Brain microvascular endothelial cell (primary cell): ENCODE data around the gene PLAC8L1.
"Not testable (repeated sequence)": the region's sequence is repeated elsewhere in the genome, so short reads cannot be mapped to it uniquely, and the experiment has no call there.

Source experiments
- DNase-seq: peaks from one replicate; pipeline ENCODE4 v3.0.0-alpha.2; 2020
- H3K27ac ChIP-seq: fragments of 250-450 bp; sonication (Bioruptor Pico); 2 replicates; pipeline ENCODE4 v1.5.1; 2020; ENCODE audit warnings: mild to moderate bottlenecking, moderate library complexity
- H3K27me3 ChIP-seq: fragments of 250-450 bp; sonication (Bioruptor Pico); replicated peaks from 2 replicates; pipeline ENCODE4 v1.5.1; 2020; ENCODE audit warnings: mild to moderate bottlenecking
- H3K36me3 ChIP-seq: fragments of 250-450 bp; sonication (Bioruptor Pico); replicated peaks from 2 replicates; pipeline ENCODE4 v1.5.1; 2020; ENCODE audit warnings: mild to moderate bottlenecking
- H3K4me3 ChIP-seq: 2 replicates; pipeline ENCODE4 v1.5.1; 2011; ENCODE audit warnings: low read depth, mild to moderate bottlenecking, control low read depth, low read length, moderate library complexity
- in situ Hi-C: cut with HindIII; loops from 2 replicates; pipeline ENCODE4 v1.10.0; 2017; ENCODE audit warnings: low sequenced_read_pairs, low pct_ligation_motif_present
- TF ChIP-seq, protein P1 (sequence below): IDR thresholded peaks from 2 replicates; pipeline ENCODE4 v1.5.1; 2011; ENCODE audit warnings: low read depth, mild to moderate bottlenecking, moderate library complexity, low read length, control low read depth, inconsistent platforms; ENCODE audit errors: missing control alignments

The PLAC8L1 gene

DNA sequence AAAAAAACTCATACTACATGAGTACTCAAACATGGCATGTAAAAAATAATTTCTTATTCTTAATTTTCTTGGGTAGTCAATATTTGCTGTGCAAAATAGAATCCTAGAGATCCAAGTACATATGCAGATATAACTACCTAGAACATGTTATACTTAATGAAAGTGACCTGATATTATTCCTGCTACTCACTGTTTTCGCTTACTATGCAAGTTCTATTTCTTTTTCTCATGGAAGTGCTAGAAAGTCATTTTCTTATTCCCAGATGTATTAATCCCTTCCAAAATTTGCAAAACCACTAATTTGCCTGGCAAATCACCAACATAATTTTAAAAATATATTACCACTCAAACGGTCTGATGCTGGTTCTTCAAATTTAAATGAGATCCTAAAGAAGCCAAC lies 19.2 kb upstream of the PLAC8L1 start:
- H3K27me3 ChIP-seq: no peaks in the 10 kb centered on the region
- H3K4me3 ChIP-seq: no peak overlapping the region
- no peak overlapping the region for H3K27ac ChIP-seq
- peaks cover 63% of the 10 kb centered on the region for H3K36me3 ChIP-seq
- in situ Hi-C loops: no loop called here
- DNase-seq: no peak
- TF ChIP-seq, protein P1, sequence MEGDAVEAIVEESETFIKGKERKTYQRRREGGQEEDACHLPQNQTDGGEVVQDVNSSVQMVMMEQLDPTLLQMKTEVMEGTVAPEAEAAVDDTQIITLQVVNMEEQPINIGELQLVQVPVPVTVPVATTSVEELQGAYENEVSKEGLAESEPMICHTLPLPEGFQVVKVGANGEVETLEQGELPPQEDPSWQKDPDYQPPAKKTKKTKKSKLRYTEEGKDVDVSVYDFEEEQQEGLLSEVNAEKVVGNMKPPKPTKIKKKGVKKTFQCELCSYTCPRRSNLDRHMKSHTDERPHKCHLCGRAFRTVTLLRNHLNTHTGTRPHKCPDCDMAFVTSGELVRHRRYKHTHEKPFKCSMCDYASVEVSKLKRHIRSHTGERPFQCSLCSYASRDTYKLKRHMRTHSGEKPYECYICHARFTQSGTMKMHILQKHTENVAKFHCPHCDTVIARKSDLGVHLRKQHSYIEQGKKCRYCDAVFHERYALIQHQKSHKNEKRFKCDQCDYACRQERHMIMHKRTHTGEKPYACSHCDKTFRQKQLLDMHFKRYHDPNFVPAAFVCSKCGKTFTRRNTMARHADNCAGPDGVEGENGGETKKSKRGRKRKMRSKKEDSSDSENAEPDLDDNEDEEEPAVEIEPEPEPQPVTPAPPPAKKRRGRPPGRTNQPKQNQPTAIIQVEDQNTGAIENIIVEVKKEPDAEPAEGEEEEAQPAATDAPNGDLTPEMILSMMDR: no peak

DNA sequence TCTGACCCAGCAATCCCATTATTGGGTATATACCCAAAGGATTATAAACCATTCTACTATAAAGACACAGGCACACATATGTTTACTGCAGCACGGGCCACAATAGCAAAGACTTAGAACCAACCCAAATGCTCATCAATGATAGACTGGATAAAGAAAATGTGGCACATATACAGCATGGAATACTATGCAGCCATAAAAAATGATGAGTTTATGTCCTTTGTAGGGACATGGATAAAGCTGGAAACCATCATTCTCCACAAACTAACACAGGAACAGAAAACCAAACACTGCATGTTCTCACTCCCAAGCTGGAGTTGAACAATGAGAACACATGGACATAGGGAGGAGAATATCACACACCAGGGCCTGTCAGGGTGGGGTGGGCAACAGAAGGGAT lies 16.1 kb upstream of the PLAC8L1 start:
- peaks cover 77% of the 10 kb centered on the region for H3K36me3 ChIP-seq
- in situ Hi-C loops, DNase-seq: not testable (repeated sequence)

DNA sequence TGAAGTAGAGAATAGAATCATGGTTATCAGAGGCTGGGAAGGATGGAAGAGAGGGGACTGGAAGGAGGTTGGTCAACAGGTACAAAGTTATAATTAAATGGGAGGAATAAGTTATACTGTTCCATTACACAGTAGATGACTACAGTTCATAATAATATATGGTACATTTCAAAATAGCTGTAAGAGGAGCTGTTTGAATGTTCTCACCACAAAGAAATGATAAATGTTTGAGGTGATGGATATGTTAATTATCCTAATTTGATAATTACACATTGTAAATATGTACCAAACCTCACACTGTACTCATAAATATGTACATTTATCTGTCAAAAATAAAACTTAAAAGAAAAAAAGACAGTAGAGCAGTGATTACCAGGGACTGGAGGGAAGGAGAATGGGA lies 12.9 kb upstream of the PLAC8L1 start:
- in situ Hi-C loops: no loop called here
- no peaks in the 10 kb centered on the region for H3K27me3 ChIP-seq
- H3K27ac ChIP-seq: no peak overlapping the region
- TF ChIP-seq, protein P1: no peak
- H3K4me3 ChIP-seq: no peak overlapping the region
- H3K36me3 ChIP-seq: peaks cover 73% of the 10 kb centered on the region
- DNase-seq: no peak

More for the DNA sequence above, 16.1 kb upstream of the PLAC8L1 start:
- not testable (repeated sequence) for H3K27ac ChIP-seq, H3K4me3 ChIP-seq, H3K27me3 ChIP-seq

DNA sequence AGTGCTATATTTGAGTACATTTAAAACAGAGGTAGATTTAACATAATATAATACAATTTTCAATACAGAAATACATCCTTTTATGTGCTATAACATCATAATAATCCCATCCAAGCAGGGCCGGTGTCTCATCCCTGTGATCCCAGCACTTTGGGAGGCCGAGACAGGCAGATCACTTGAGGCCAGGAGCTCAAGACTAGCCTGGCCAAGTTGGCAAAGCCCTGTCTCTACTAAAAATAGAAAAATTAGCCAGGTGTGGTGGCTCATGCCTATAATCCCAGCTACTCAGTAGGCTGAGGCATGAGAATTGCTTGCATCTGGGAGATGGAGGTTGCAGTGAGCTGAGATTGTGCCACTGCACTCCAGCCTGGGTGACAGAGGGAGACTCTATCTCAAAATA lies 11.8 kb upstream of the PLAC8L1 start:
- H3K27ac ChIP-seq, H3K27me3 ChIP-seq, DNase-seq, in situ Hi-C loops, H3K4me3 ChIP-seq: not testable (repeated sequence)
- H3K36me3 ChIP-seq: peaks cover 74% of the 10 kb centered on the region

DNA sequence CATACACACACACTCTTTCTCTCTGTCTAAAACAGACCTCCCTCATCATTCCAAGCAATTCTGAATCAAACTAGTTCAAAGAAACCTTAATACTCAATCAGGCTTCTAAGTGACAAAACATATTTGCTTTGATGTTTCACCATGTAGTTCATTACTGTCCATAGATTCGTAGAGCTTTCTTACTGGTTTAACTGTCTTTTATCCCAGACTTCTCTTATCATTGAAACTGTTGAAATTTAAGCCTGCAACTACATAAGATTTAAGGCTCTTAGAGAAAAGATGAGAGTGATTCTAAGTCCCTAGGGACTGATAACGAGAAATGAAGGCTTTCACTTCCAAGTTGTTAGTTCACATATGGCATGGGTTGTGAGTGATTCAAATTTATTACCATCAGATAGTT lies 11.0 kb upstream of the PLAC8L1 start:
- Histone ChIP-seq H3K27ac (no peak overlapping the region), H3K27me3 (no peaks in the 10 kb centered on the region), H3K36me3 (peaks cover 66% of the 10 kb centered on the region), H3K4me3 (no peak overlapping the region)
- DNase-seq: no peak
- TF ChIP-seq, protein P1: no peak
- in situ Hi-C loops: no loop called here

DNA sequence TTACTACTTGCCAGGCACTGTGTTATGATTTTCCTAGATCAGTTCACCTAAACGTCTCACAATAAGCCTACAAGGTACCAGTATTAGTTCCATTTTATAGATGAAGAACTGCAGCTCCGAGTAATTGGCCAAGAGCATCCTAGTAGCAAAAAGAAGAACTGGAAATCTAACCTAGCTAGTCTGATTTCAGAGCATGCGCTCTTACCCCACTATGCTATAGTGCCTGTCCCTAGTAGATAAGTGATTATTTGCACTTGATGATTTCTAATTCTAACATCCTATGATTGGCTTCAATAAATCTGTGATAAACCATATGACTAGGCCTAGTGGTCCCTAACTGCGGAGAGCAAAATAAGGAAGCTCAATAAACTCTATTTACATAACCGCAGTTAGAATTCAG lies 7.1 kb upstream of the PLAC8L1 start:
- Histone ChIP-seq H3K27me3 (no peaks in the 10 kb centered on the region), H3K27ac (no peak overlapping the region), H3K4me3 (no peak overlapping the region), H3K36me3 (peaks cover 30% of the 10 kb centered on the region)
- TF ChIP-seq, protein P1: no peak
- in situ Hi-C loops: no loop called here
- DNase-seq: no peak

DNA sequence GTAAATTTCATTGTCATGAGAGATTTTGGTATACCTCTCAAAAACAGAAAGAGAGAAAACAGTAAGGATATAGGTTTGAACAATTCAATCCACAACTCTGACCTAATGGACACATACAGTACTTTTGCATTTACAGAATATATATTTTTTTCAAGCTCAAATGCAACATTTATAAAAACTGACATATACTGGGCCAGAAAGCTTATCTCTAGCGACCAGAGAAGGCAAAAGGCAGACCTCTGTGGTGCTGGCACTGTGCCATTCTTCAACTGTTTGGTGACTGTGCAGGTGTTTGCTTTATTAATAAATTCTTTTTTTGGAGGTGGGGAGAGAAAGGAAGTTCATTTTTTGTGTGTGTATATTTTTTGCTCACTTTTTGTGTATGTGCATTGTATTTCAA lies 6.0 kb upstream of the PLAC8L1 start:
- TF ChIP-seq, protein P1: no peak
- H3K27me3 ChIP-seq: no peaks in the 10 kb centered on the region
- H3K36me3 ChIP-seq: peaks cover 26% of the 10 kb centered on the region
- no peak overlapping the region for H3K27ac ChIP-seq
- no peak for DNase-seq
- no peak overlapping the region for H3K4me3 ChIP-seq
- in situ Hi-C loops: no loop called here
